Uterus (tissue), 4 donors: ENCODE data around the gene FES. TPM values are rescaled to one million over a fixed set of nuclear protein-coding genes. Genes with fewer than 3 reads are reported as not detected.

Experiments used
- DNase-seq, 2 donors: peaks; one replicate each; pipeline ENCODE4 v3.0.0-alpha.2; 2019 to 2020
- H3K27ac ChIP-seq, 2 donors: fragments of 200-600 bp; sonication (generic); 1 replicate in 1 of 2; 2 replicates in 1 of 2; pipeline ENCODE4 v1.5.1; 2016 to 2018
- H3K27me3 ChIP-seq, 2 donors: fragments of 200-600 bp; sonication (generic); one replicate each; pipeline ENCODE4 v1.5.1; 2018 to 2019; ENCODE audit warnings: control low read depth in 1 of 2
- H3K36me3 ChIP-seq, 2 donors: fragments of 200-600 bp; sonication (generic); one replicate each; pipeline ENCODE4 v1.5.1; 2019; ENCODE audit warnings: control low read depth in 1 of 2
- H3K4me1 ChIP-seq, 2 donors: fragments of 200-600 bp; sonication (generic); one replicate each; pipeline ENCODE4 v1.5.1; 2018 to 2019; ENCODE audit warnings: control low read depth in 1 of 2
- H3K4me3 ChIP-seq, 2 donors: fragments of 200-600 bp; sonication (generic); 1 replicate in 1 of 2; 2 replicates in 1 of 2; pipeline ENCODE4 v1.5.1; 2018 to 2019; ENCODE audit warnings: mild to moderate bottlenecking in 1 of 2
- H3K9me3 ChIP-seq, 2 donors: fragments of 200-600 bp; sonication (generic); one replicate each; pipeline ENCODE4 v1.5.1; 2019; ENCODE audit warnings: control low read depth in 1 of 2
- POLR2A ChIP-seq, 2 donors: fragments of 450-650 bp; IDR thresholded peaks; one replicate each; pipeline ENCODE4 v1.6.1; 2016; ENCODE audit warnings: antibody characterized with exemption in 2 of 2, mild to moderate bottlenecking in 1 of 2, moderate library complexity in 1 of 2
- intact Hi-C: fragments of 100-400 bp; cut with DNase I; formaldehyde crosslinking; loops from one replicate; pipeline ENCODE4 v1.15.1; 2023; ENCODE audit warnings: low total_unique reads
- total RNA-seq, 4 donors: library from RNA; depleted of rRNA in 3 of 4; stranded (reverse); fragments of >200 nt in 3 of 4; gene quantifications; one replicate each; pipeline versions ENCODE4 v1.1.0 to v1.2.4, GENCODE V29; 2014 to 2023
- TF ChIP-seq, protein P1 (sequence below), 4 experiments: fragments of 200-600 bp in 2 of 4; fragments of 450-650 bp in 2 of 4; sonication (generic) in 2 of 4; IDR thresholded peaks; one replicate each; pipeline ENCODE4 v1.5.1; 2016 to 2019; ENCODE audit warnings: antibody characterized with exemption in 4 of 4, mild to moderate bottlenecking in 2 of 4, moderate library complexity in 1 of 4
- donor health status: DM: yes; HTN: yes; CAD: no.

The FES gene
- total RNA-seq, 4 donors from 2014 or later: 4.4 to 968 (median 60.1) TPM

DNA sequence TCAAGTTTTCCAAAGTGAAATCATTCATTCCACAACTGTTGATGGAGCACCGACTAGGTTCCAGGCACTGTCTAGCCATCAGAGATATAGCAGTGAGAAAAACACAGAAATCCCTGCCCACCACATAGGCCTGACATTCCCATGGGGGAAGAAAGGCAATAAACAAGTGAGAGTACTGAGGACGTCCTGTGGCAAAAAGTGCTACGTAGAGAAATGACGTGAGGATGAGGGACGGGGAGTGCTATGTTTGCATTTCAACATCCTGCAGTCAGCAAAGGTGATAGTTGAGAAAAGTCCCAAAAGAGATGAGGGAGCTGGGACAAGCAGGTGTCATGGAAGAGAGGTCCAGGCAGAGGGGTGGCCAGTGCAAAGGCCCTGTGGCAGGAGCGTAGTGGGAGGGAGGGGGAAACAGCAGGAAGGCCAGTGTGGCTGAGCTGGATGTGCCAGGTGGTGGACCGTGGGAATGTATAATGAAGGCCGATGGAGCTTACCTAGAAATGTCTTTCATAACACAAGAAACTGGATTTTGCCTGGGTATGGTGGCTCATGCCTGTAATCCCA, 26.3 kb upstream of the FES start:
- no peaks in the 10 kb centered on the region for H3K9me3 ChIP-seq
- H3K27ac ChIP-seq: no peak overlapping the region
- H3K36me3 ChIP-seq: no peaks in the 10 kb centered on the region
- DNase-seq: no peak
- H3K4me1 ChIP-seq: no peaks in the 10 kb centered on the region
- no peak overlapping the region for H3K4me3 ChIP-seq
- no peak for TF ChIP-seq POLR2A (IDR thresholded peaks at IDR 0.05)
- TF ChIP-seq, protein P1, sequence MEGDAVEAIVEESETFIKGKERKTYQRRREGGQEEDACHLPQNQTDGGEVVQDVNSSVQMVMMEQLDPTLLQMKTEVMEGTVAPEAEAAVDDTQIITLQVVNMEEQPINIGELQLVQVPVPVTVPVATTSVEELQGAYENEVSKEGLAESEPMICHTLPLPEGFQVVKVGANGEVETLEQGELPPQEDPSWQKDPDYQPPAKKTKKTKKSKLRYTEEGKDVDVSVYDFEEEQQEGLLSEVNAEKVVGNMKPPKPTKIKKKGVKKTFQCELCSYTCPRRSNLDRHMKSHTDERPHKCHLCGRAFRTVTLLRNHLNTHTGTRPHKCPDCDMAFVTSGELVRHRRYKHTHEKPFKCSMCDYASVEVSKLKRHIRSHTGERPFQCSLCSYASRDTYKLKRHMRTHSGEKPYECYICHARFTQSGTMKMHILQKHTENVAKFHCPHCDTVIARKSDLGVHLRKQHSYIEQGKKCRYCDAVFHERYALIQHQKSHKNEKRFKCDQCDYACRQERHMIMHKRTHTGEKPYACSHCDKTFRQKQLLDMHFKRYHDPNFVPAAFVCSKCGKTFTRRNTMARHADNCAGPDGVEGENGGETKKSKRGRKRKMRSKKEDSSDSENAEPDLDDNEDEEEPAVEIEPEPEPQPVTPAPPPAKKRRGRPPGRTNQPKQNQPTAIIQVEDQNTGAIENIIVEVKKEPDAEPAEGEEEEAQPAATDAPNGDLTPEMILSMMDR (IDR thresholded peaks at IDR 0.05): no peak
- intact Hi-C loops: no loop called here
- no peaks in the 10 kb centered on the region for H3K27me3 ChIP-seq

GRCh38 chr15:90859234-90860131, 24.8 kb upstream of the FES start:
- intact Hi-C loops: no loop called here
- no peaks in the 10 kb centered on the region for H3K36me3 ChIP-seq

DNA sequence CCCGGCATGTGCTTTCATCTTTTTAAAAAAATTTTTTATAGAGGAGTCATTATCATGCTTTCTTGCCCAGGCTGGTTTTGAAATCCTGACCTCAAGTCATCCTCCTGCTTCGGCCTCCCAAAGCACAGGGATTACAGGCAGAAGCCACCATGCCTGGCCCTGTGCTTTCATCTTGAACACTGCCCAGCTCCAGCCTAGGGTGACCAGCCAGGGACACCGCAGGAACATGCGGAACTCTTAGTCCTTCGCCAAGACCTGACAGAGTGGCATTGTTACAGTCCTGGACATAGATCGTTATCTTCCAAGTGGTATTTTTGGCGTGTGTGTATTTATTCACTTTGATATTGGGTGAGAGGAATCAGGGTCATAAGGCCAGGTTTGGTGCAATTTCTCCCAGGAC, 23.9 kb upstream of the FES start:
- no peaks in the 10 kb centered on the region for H3K4me1 ChIP-seq
- no peak for DNase-seq
- intact Hi-C loops: no loop called here
- no peak overlapping the region for H3K4me3 ChIP-seq
- no peaks in the 10 kb centered on the region for H3K36me3 ChIP-seq
- no peaks in the 10 kb centered on the region for H3K9me3 ChIP-seq
- TF ChIP-seq, protein P1 (IDR thresholded peaks at IDR 0.05): no peak
- no peak for TF ChIP-seq POLR2A (IDR thresholded peaks at IDR 0.05)
- H3K27me3 ChIP-seq: no peaks in the 10 kb centered on the region
- no peak overlapping the region for H3K27ac ChIP-seq

More at GRCh38 chr15:90859234-90860131, 24.8 kb upstream of the FES start:
- no peaks in the 10 kb centered on the region for H3K27me3 ChIP-seq
- no peaks in the 10 kb centered on the region for H3K4me1 ChIP-seq
- no peak overlapping the region for H3K27ac ChIP-seq
- TF ChIP-seq, protein P1 (IDR thresholded peaks at IDR 0.05): no peak
- TF ChIP-seq POLR2A (IDR thresholded peaks at IDR 0.05): no peak
- H3K4me3 ChIP-seq: no peak overlapping the region
- no peak for DNase-seq
- no peaks in the 10 kb centered on the region for H3K9me3 ChIP-seq

DNA sequence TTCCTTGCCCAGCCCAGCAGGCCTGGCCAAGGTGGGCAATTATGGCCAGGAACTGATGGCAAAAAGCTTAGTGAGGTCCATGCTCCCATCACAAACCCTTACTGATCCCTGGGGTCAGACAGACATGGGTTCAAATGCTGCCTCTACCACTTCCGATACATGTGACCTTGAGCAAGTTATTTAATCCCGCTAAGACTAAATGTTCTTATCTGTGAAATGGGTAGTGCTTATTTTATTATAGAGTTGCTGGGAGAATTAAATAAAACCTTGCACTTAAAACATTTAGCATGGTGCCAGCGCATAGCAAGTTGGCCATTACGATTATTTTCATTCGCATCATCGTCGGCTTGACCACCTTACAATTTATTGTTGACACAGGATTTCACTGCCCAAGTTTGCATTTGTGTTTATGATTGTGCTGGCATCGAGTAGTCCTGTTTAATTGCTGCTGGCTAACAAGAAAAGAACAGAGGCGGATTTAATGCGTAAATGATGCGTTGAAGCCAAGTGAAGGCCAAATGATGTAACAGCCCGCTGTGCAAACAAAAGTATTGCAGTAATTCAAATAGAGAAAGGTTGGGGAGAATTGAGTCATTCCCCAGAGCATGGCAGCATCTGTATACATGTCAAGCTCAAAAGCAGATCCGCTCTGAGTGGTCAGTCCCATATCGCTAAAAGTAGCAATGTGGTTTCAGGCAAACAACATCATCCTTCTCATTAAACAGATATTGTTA, 23.2 kb upstream of the FES start:
- no peaks in the 10 kb centered on the region for H3K4me1 ChIP-seq
- no peak for DNase-seq
- H3K36me3 ChIP-seq: no peaks in the 10 kb centered on the region
- no peaks in the 10 kb centered on the region for H3K27me3 ChIP-seq
- no peak overlapping the region for H3K4me3 ChIP-seq
- intact Hi-C loops: no loop called here
- TF ChIP-seq, protein P1 (IDR thresholded peaks at IDR 0.05): no peak
- TF ChIP-seq POLR2A (IDR thresholded peaks at IDR 0.05): no peak
- no peaks in the 10 kb centered on the region for H3K9me3 ChIP-seq
- no peak overlapping the region for H3K27ac ChIP-seq

DNA sequence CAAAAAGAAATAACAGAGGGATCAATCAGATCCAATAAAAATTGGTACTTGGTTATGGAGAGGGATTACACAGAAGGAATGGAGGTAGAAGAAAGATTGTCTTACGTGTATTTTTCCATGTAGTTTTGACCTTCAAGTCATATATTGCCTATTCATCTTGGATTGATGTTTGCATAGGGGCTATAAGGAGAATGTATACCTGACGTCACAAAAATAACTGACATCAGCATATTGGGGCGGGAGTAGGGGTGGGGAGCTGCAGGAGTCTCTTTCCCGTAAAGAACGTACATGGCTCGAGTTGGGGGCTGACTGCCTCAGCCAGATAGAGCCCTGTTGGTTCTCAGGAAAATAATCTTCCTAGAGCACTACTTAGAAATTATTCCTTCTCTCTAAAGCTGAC, 21.8 kb upstream of the FES start:
- no peak for DNase-seq
- intact Hi-C loops: no loop called here
- no peak overlapping the region for H3K27ac ChIP-seq
- no peaks in the 10 kb centered on the region for H3K9me3 ChIP-seq
- H3K27me3 ChIP-seq: no peaks in the 10 kb centered on the region
- no peak overlapping the region for H3K4me3 ChIP-seq
- TF ChIP-seq, protein P1 (IDR thresholded peaks at IDR 0.05): no peak
- TF ChIP-seq POLR2A (IDR thresholded peaks at IDR 0.05): no peak
- no peaks in the 10 kb centered on the region for H3K36me3 ChIP-seq
- no peaks in the 10 kb centered on the region for H3K4me1 ChIP-seq
